Activated T-cell treated with anti-CD3 and anti-CD28 coated beads for 1 hour (primary cell): ENCODE results near the gene COMMD3.

Experiments
- DNase-seq: peaks from one replicate; pipeline ENCODE4 v3.0.0-alpha.2; 2020; ENCODE audit warnings: low read depth

Gene COMMD3

GRCh38 chr10:22319980-22320558 lies 3.9 kb downstream of the COMMD3 start:
- DNase-seq, result no peak

DNA sequence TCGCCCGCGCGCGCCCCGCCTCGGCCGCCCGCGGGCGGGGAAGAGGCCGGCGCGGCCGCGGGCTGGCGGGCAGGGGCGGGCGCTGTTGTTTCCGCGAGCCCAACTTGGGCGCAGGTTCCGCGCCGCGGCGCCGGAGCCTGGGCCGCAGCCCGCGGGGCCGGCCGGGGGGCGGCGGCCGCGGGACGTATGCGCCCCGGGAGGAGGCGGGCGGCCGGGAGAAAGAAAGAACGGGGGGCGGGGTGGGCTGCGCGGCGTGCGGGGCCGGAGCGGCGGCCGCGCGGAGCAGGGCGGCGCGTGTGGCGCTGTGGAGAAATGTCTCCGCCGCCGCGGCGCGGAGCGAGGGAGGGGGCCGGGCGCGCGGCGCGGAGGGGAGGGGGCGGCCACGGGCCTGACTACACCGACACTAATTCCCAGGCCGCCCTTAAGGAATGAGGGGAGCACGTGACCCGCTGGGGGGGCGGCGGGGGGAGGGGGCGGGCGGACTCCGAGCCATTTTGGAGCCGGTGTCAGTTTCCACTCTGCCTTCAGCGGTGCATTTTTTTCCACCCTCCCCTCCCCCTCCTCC lies 4.5 kb downstream of the COMMD3 start, which contains the start of gene BMI1:
TSS of gene BMI1 (plus strand) at position 509 of the 565 bp plus-strand sequence. CDS start 5,351 bp downstream, outside the sequence.
- DNase-seq, result peak; percentile 56

GRCh38 chr10:22321156-22321923 lies 5.2 kb downstream of the COMMD3 start:
- no peak for DNase-seq

GRCh38 chr10:22321924-22322640 lies 5.9 kb downstream of the COMMD3 start:
- no peak for DNase-seq

DNA sequence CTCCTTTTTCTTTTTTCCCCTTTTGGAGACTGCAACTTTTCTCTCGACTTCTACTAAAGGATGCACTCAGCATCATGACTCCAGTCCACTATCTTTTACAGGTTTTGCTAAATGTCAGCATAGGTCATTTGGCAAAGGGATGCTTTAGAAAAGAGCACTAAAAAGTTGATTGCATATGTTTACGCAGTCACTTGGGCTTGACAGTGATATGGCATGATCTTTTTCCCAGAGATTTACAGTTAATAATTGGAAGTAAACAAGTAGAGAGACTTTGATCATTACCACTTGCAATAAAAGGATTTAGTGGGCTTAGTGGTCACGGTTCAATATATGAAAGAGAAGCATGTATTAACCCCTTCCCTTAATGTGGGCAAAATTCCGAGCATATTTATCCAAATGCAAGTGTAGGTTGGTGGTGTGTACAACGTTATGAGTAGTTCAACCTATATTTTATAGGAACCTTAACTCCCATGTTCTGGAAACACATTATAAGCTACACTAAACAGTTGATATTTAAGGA lies 6.5 kb downstream of the COMMD3 start:
- no peak for DNase-seq

- DNase-seq, result no peak
Measured at GRCh38 chr10:22323538-22324305, 7.5 kb downstream of the COMMD3 start.

GRCh38 chr10:22324413-22324812 lies 8.2 kb downstream of the COMMD3 start:
- no peak for DNase-seq

GRCh38 chr10:22324893-22325271 lies 8.7 kb downstream of the COMMD3 start:
- no peak for DNase-seq

- DNase-seq, result peak; percentile 64
Measured at GRCh38 chr10:22325272-22326144, 9.3 kb downstream of the COMMD3 start.

GRCh38 chr10:22326145-22326702 lies 10.0 kb downstream of the COMMD3 start:
- DNase-seq, result no peak

GRCh38 chr10:22329150-22329549 lies 13.0 kb downstream of the COMMD3 start:
- no peak for DNase-seq

- no peak for DNase-seq
Measured at GRCh38 chr10:22332116-22332692, 16.0 kb downstream of the COMMD3 start.

- no peak for DNase-seq
Measured at GRCh38 chr10:22333167-22333974, 17.2 kb downstream of the COMMD3 start.

DNA sequence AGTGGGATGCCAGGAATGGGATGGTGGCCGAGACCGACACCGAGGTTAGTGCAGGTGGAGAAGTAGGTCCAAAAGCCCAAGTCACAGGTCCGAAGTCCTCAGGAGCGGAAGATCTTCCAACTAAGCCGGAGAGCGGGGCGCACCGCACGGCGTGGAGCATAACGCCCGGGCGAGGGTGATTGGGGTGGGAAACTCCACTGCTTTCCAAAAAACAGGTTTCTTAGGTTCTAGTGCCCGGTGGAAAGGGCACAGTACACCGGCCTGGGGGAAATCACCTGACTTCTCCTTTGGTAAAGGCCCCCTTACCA lies 17.7 kb downstream of the COMMD3 start:
- DNase-seq, result no peak

- no peak for DNase-seq
Measured at GRCh38 chr10:22334414-22335172, 18.4 kb downstream of the COMMD3 start.

- DNase-seq, result no peak
Measured at GRCh38 chr10:22335173-22335933, 19.2 kb downstream of the COMMD3 start.

DNA sequence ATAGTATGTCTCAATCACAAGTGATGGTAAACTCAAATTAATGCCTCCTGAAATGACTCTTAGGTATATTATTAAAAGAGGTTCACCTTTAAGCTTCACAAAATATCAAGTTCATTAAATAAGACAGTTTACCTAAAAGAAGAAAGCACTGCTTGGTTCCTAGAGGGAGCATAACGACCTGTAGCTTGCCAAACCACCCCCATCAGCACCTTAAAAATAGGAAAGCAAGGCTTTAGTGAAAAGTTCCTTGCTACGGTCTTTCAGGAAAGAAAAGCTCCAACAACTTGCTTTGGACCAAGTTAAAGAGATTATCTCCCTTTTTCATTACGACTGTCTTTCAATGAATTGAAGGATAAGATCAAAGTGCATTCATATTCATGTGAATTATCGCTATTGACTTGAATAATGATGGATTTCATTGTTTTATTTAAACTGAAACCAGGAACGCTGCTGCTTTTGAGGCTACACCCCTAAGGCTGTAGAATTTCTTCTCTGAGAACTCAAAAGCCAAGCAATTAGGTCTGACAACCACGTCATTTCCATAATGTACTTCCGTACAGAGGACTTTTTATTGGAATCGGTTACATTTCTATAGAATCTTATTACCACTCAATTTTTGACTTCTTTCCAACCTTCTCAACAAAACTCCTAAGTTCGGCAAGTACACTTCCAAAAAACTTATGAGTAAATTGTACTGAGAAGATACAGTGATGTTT lies 22.2 kb downstream of the COMMD3 start:
- no peak for DNase-seq
